NB4 (cell line): Measurements from ENCODE around the gene TRAPPC6A.

ENCODE experiments used
- POLR2A ChIP-seq: IDR thresholded peaks from 2 replicates; pipeline ENCODE4 v1.6.1; 2011; ENCODE audit warnings: mild to moderate bottlenecking; ENCODE audit not compliant: insufficient read length; ENCODE audit errors: extremely low read depth
- TF ChIP-seq, protein P1 (sequence below): IDR thresholded peaks from one replicate; pipeline ENCODE4 v1.5.1; 2012; ENCODE audit warnings: low read depth, low read length

DNA sequence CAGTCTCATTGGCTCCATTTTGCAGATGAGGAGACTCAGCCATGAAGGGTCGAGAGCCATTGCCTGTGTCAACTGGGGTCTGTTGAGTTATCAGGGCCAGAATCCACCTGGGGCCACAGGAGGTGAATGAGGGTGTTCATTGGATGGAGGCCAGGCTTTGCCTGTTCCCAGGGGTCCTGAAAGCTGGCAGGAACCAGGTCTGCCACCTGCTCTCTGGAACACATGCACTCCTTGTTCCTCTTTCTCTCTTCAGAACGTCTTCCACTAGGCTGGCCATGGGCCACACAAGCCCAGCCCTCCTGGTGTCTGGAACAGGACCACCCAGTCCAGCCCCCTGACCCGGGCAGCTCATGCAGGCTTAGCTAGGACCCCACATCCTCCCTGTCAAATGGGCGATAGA, 63.9 kb downstream of the TRAPPC6A start:
- TF ChIP-seq POLR2A, result no peak
- TF ChIP-seq, protein P1, sequence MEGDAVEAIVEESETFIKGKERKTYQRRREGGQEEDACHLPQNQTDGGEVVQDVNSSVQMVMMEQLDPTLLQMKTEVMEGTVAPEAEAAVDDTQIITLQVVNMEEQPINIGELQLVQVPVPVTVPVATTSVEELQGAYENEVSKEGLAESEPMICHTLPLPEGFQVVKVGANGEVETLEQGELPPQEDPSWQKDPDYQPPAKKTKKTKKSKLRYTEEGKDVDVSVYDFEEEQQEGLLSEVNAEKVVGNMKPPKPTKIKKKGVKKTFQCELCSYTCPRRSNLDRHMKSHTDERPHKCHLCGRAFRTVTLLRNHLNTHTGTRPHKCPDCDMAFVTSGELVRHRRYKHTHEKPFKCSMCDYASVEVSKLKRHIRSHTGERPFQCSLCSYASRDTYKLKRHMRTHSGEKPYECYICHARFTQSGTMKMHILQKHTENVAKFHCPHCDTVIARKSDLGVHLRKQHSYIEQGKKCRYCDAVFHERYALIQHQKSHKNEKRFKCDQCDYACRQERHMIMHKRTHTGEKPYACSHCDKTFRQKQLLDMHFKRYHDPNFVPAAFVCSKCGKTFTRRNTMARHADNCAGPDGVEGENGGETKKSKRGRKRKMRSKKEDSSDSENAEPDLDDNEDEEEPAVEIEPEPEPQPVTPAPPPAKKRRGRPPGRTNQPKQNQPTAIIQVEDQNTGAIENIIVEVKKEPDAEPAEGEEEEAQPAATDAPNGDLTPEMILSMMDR, result no peak
